RPMI8226 (cell line): ENCODE results near the gene BEAN1.

Experiments
- DNase-seq: peaks from one replicate; pipeline ENCODE4 v3.0.0-alpha.2; 2015

Gene BEAN1

GRCh38 chr16:66524601-66525164, 97.6 kb downstream of the BEAN1 start:
- DNase-seq: peak; percentile 94

DNA sequence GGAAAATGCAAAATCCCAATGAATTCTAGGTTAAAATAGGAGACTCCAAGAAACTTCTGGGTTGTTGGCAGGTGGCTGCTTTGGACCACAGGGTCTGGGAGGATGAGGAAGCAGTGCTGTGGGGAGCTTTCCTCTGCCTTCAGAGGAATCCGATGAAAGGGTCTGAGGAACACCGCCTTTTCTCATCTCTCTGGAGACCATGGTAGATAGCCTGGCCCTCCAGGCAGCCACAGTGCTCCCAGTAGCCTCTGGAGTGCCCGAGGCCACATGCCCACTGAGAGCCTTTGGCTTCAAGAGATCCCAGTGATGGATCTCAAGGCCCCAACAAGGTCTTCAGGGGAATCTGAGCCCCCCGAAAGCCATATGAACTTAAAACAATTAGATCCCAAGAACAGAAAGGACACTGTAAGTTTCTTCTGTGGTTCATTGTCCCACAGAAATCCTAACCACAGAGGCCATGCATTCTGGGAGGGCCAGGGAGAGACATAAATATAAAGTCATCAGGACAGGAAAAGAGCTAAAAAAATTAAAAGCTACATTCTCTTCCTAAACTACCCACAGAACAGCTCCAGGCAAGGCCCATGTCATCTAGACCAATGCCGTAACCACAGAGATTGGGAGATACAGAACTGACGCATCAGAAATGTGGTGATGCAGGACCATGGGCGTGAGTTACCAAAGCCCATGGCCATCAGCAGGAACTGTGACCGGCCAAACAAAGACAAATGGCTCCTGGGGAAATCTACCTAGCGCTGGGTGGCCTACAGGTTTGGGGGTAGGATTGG, 98.5 kb downstream of the BEAN1 start:
- no peak for DNase-seq

- DNase-seq: no peak
These were observed 101.2 kb downstream of the BEAN1 start for GRCh38 chr16:66528294-66528693.

- DNase-seq: no peak
These were observed 102.4 kb downstream of the BEAN1 start for GRCh38 chr16:66529475-66529874.
